ENCODE results near the gene LPP.

Gene LPP

GRCh38 chr3:188530226-188530625 lies 376.3 kb downstream of the LPP start:
- no peak overlapping the region for H3K27ac Mint-ChIP-seq
- DNase-seq (no peak), ATAC-seq (no peak)
- H3K27me3 Mint-ChIP-seq = no peaks in the 10 kb centered on the region
- H3K9me3 Mint-ChIP-seq = no peaks in the 10 kb centered on the region
- no peak overlapping the region for H3K4me3 Mint-ChIP-seq
- H3K4me1 Mint-ChIP-seq = peaks cover 4% of the 10 kb centered on the region
- peaks cover 10% of the 10 kb centered on the region for H3K36me3 Mint-ChIP-seq (ENCODE audit: low read depth)

DNA sequence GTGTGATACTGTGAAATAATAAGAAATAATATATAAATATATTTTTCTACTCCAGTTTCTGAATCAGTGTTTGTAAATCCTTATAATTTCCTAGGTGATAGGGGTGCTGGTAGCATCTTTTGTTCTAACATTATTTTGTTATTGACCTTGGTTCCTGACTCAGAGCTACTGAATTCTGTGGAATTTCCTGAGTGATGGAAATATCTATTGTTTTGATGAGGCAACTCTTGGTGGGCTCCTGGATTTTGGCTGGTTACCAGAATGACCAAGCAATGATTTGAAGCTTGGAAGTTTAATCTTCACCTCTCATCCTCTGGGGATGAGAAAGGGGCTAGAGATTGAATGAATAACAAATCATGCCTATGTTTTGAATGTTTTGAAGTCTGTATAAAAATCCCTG lies 377.3 kb downstream of the LPP start:
- Mint-ChIP-seq H3K36me3 (ENCODE audit: low read depth) (peaks cover 4% of the 10 kb centered on the region), H3K4me1 (peaks cover 4% of the 10 kb centered on the region), H3K27ac (no peak overlapping the region), H3K4me3 (no peak overlapping the region), H3K9me3 (no peaks in the 10 kb centered on the region), H3K27me3 (no peaks in the 10 kb centered on the region)
- ATAC-seq = no peak
- DNase-seq = no peak

DNA sequence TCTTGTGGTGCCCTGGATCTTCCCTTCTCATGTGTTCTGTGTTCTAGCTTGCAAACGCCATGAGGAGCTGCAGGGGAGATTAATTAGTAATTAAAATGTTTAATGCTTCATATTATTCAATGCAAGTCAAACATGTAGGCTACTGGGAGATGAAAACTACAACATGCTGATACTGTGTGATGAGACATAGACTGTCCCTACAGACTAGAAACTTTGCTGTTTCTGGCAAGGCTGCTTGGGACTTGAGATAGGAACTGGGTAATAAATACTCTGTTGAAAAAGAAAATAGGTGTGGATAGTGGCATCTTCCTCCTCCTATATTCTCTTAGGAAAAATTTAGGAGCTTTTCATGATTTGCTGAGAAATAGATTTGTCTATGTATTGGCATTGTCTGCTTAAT lies 379.2 kb downstream of the LPP start:
- no peak overlapping the region for H3K4me3 Mint-ChIP-seq

DNA sequence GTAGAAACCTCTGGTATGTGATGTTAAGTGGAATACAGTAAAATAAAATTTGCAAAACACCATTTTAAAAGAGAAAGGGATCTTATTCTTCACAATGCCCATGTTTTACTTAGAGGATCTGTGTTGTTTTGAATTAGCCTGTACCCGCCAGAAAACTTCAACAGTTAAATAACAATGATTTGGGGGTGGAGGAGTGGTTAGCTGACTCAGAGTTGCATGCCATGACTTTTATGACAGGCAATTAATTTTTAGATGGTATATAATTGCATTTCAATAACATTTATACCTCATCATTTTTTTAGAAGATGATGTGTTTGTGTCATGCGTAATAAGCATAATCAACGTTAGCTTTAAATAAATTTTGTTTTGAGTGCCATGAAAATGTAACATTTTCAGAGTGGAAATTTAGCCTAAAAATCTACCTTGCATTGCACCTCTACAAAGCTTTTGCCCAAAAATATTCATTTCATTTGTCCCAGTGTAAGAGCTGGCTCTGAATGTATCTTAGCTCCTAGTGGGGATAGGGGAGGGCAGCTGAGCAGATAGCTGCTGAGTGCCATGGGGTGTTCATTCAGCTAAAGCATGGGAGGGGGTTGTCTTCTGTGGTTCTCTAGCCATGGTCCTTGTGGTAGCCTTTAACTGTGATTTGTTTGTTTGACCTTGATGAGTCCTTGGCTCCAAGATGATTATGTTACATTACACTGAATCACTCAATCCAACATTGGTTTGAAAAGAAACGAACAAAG lies 379.8 kb downstream of the LPP start:
- Mint-ChIP-seq H3K27me3 (no peaks in the 10 kb centered on the region), H3K4me3 (no peak overlapping the region), H3K36me3 (ENCODE audit: low read depth) (peaks cover 2% of the 10 kb centered on the region), H3K4me1 (peaks cover 7% of the 10 kb centered on the region), H3K9me3 (no peaks in the 10 kb centered on the region), H3K27ac (no peak overlapping the region)
- ATAC-seq (no peak), DNase-seq (no peak)

More for the DNA sequence above, 379.2 kb downstream of the LPP start:
- DNase-seq (no peak), ATAC-seq (no peak)
- H3K4me1 Mint-ChIP-seq = peaks cover 7% of the 10 kb centered on the region
- H3K36me3 Mint-ChIP-seq (ENCODE audit: low read depth) = peaks cover 2% of the 10 kb centered on the region
- H3K27me3 Mint-ChIP-seq = no peaks in the 10 kb centered on the region
- no peaks in the 10 kb centered on the region for H3K9me3 Mint-ChIP-seq
- H3K27ac Mint-ChIP-seq = no peak overlapping the region

- no peak for DNase-seq
- Mint-ChIP-seq H3K27ac (no peak overlapping the region), H3K4me1 (peaks cover 7% of the 10 kb centered on the region), H3K4me3 (no peak overlapping the region), H3K27me3 (no peaks in the 10 kb centered on the region), H3K36me3 (ENCODE audit: low read depth) (peaks cover 2% of the 10 kb centered on the region), H3K9me3 (no peaks in the 10 kb centered on the region)
- no peak for ATAC-seq
These were observed 380.7 kb downstream of the LPP start for GRCh38 chr3:188534633-188535032.

DNA sequence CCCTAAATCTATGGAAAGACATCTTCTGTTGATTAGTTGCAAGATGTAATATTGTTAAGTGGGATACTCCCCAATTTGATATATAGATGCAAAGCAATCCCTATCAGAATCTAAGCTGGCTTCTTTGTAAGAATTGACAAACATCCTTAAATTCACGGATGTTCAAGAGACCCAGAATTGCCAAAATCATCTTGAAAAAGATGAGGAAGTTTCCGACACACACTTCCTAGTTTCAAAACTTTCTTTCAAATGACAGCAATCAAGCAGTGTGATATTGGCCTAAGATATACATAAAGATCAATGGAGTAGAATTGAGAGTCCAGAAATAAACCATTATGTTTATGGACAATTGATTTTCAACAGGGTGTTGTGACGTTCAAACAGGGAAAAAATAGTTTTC lies 383.6 kb downstream of the LPP start:
- Mint-ChIP-seq H3K27me3 (no peaks in the 10 kb centered on the region), H3K9me3 (no peaks in the 10 kb centered on the region), H3K36me3 (ENCODE audit: low read depth) (peaks cover 2% of the 10 kb centered on the region), H3K4me1 (peaks cover 13% of the 10 kb centered on the region), H3K4me3 (no peak overlapping the region), H3K27ac (no peak overlapping the region)
- DNase-seq (no peak), ATAC-seq (no peak)

GRCh38 chr3:188539037-188539436 lies 385.1 kb downstream of the LPP start:
- Mint-ChIP-seq H3K27me3 (no peaks in the 10 kb centered on the region), H3K36me3 (ENCODE audit: low read depth) (peaks cover 4% of the 10 kb centered on the region), H3K4me1 (peaks cover 12% of the 10 kb centered on the region), H3K27ac (no peak overlapping the region), H3K9me3 (peaks cover 3% of the 10 kb centered on the region), H3K4me3 (no peak overlapping the region)
- DNase-seq (no peak), ATAC-seq (no peak)

- DNase-seq = no peak
- Mint-ChIP-seq H3K9me3 (peaks cover 3% of the 10 kb centered on the region), H3K4me3 (no peak overlapping the region), H3K27ac (no peak overlapping the region), H3K4me1 (peaks cover 11% of the 10 kb centered on the region), H3K27me3 (no peaks in the 10 kb centered on the region), H3K36me3 (ENCODE audit: low read depth) (peaks cover 4% of the 10 kb centered on the region)
- ATAC-seq = no peak
These were observed 385.8 kb downstream of the LPP start for GRCh38 chr3:188539631-188540194.

GRCh38 chr3:188542196-188542595 lies 388.2 kb downstream of the LPP start:
- no peak overlapping the region for H3K4me3 Mint-ChIP-seq
- no peak for DNase-seq
- H3K9me3 Mint-ChIP-seq = peaks cover 3% of the 10 kb centered on the region
- peaks cover 2% of the 10 kb centered on the region for H3K36me3 Mint-ChIP-seq (ENCODE audit: low read depth)
- H3K4me1 Mint-ChIP-seq = peaks cover 8% of the 10 kb centered on the region
- no peaks in the 10 kb centered on the region for H3K27me3 Mint-ChIP-seq
- no peak for ATAC-seq
- H3K27ac Mint-ChIP-seq = no peak overlapping the region

GRCh38 chr3:188544012-188544411 lies 390.1 kb downstream of the LPP start:
- ATAC-seq (no peak), DNase-seq (no peak)
- H3K36me3 Mint-ChIP-seq (ENCODE audit: low read depth) = peaks cover 6% of the 10 kb centered on the region
- no peak overlapping the region for H3K27ac Mint-ChIP-seq
- peaks cover 8% of the 10 kb centered on the region for H3K4me1 Mint-ChIP-seq
- H3K9me3 Mint-ChIP-seq = peaks cover 3% of the 10 kb centered on the region
- no peaks in the 10 kb centered on the region for H3K27me3 Mint-ChIP-seq
- no peak overlapping the region for H3K4me3 Mint-ChIP-seq

GRCh38 chr3:188546835-188547670 lies 393.1 kb downstream of the LPP start:
- Mint-ChIP-seq H3K27ac (no peak overlapping the region), H3K9me3 (peaks cover 8% of the 10 kb centered on the region), H3K27me3 (no peaks in the 10 kb centered on the region), H3K4me1 (peaks cover 7% of the 10 kb centered on the region), H3K36me3 (ENCODE audit: low read depth) (peaks cover 11% of the 10 kb centered on the region), H3K4me3 (no peak overlapping the region)
- no peak for DNase-seq
- no peak for ATAC-seq

DNA sequence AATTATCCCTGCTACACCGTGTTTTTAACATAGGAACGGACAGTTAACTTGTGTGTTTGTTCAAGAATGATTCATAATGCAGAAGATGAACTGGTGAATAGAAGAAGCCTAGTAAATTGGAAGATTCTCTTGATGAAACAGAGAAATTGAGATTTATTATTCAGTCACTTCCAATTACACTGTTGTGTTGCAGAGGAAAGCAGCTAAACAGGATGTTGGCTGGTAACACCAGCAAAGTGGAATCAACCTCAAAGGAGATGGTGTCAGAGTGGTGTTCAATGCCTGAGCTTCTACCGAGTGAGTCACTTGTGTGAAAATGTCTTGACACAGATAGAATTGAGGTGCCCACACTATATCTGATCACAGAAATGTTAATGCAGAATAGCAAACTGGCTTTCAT lies 399.6 kb downstream of the LPP start:
- no peak overlapping the region for H3K4me3 Mint-ChIP-seq
- peaks cover 7% of the 10 kb centered on the region for H3K36me3 Mint-ChIP-seq (ENCODE audit: low read depth)
- H3K27ac Mint-ChIP-seq = no peak overlapping the region
- peaks cover 6% of the 10 kb centered on the region for H3K9me3 Mint-ChIP-seq
- DNase-seq = peak; percentile 1
- H3K4me1 Mint-ChIP-seq = peaks cover 15% of the 10 kb centered on the region
- no peaks in the 10 kb centered on the region for H3K27me3 Mint-ChIP-seq
- ATAC-seq = peak; percentile 99

DNA sequence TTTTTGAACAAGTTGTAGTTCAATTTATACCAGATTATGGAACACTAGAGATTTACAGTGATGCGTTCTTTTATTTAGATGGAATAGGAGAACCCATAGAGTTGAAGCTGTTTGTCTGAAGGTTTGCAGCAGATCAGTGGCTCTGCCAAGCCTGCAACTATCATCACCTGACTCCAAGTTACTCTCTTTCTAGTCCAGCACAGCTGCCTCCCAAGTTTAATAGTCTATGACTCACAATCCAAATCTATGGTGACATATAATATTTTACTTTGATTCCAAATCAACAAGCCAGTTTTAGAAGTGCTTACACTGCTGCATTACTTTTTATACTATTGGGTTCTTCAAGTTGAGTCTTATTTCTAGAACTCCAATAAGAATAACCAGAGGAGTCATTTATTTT lies 400.4 kb downstream of the LPP start:
- no peak overlapping the region for H3K27ac Mint-ChIP-seq
- H3K4me1 Mint-ChIP-seq = peaks cover 23% of the 10 kb centered on the region
- peaks cover 7% of the 10 kb centered on the region for H3K36me3 Mint-ChIP-seq (ENCODE audit: low read depth)
- ATAC-seq (no peak), DNase-seq (no peak)
- no peak overlapping the region for H3K4me3 Mint-ChIP-seq
- H3K9me3 Mint-ChIP-seq = peaks cover 6% of the 10 kb centered on the region
- no peaks in the 10 kb centered on the region for H3K27me3 Mint-ChIP-seq

- Mint-ChIP-seq H3K4me1 (peaks cover 28% of the 10 kb centered on the region), H3K9me3 (no peaks in the 10 kb centered on the region), H3K4me3 (no peak overlapping the region), H3K27me3 (no peaks in the 10 kb centered on the region), H3K36me3 (ENCODE audit: low read depth) (peaks cover 2% of the 10 kb centered on the region), H3K27ac (no peak overlapping the region)
- DNase-seq (no peak), ATAC-seq (no peak)
These were observed 403.3 kb downstream of the LPP start for GRCh38 chr3:188557235-188557634.

All from activated naive CD8-positive, alpha-beta T cell treated with anti-CD3 and anti-CD28 coated beads, Interleukin-2, amount 50 U/mL, for 24 hours (primary cell).